Activated CD4-positive, alpha-beta T cell treated with anti-CD3 and anti-CD28 coated beads, Interleukin-2, amount 50 U/mL, for 48 hours (primary cell): Measurements from ENCODE around the gene PCIF1.

Experiments
- DNase-seq, 2 experiments: peaks; one replicate each; pipeline ENCODE4 v3.0.0-alpha.2; 2020

Gene PCIF1

GRCh38 chr20:45997187-45997586 lies 62.7 kb downstream of the PCIF1 start:
- no peak for DNase-seq
